Left lobe of liver (tissue), 2 donors: ENCODE results near the gene NYAP2. TPM values are rescaled to one million over a fixed set of nuclear protein-coding genes. Genes with fewer than 3 reads are reported as not detected.

Experiments
- ATAC-seq: fragments of 200-7000 bp; cut with Tn5 transposase; one replicate; pipeline ENCODE4 v1.9.1; 2020; ENCODE audit warnings: mild to moderate bottlenecking, moderate library complexity
- DNase-seq: peaks from one replicate; pipeline ENCODE4 v3.0.0-alpha.2; 2020; ENCODE audit warnings: low spot score
- total RNA-seq: library from RNA; stranded (reverse); gene quantifications from one replicate; pipeline ENCODE4 v1.2.1, GENCODE V29; 2021
- donor health status: DM: no; HTN: no; CAD: no; lungs with moderate emphysema.
- donor health status: DM: no; HTN: yes; CAD: no.

NYAP2 gene
- total RNA-seq, 1 donor from 2014 or later = not detected

DNA sequence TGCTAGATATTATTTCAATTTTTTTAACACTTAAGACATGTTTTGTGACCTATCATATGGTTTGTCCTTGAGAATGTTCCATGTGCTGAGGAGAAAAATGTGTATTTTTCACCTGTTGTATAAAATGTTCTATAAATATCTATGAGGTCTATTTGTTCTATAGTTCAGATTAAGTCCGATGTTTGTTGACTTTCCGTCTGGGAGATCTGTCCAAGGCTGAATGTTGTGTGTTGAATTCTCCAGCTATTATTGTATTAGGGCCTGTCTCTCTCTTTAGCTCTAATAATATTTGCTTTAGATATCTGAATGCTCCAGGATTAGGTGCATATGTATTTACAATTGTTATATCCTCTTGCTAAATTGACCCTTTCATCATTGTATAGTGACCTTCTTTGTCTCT, 144.1 kb downstream of the NYAP2 start:
- no peak for ATAC-seq
- no peak for DNase-seq

DNA sequence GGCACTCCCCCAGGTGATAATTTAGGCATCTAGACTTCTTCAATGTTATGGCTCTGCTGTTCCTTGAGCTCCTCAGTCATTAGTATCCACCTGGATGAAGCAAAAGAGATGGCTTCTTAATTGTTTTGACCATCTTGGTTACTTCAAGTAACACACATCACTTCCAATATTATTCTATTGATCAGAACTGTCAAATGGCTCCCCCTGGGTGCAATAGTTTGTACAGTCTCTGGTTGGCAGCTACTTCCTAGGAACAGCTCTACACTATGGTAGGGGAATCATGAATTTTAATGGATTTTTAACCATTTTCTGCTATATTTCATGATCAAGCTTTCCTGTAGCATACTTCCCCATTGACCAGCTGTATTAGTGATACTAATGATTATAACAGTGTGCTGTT, 157.0 kb downstream of the NYAP2 start:
- DNase-seq (no peak), ATAC-seq (no peak)

DNA sequence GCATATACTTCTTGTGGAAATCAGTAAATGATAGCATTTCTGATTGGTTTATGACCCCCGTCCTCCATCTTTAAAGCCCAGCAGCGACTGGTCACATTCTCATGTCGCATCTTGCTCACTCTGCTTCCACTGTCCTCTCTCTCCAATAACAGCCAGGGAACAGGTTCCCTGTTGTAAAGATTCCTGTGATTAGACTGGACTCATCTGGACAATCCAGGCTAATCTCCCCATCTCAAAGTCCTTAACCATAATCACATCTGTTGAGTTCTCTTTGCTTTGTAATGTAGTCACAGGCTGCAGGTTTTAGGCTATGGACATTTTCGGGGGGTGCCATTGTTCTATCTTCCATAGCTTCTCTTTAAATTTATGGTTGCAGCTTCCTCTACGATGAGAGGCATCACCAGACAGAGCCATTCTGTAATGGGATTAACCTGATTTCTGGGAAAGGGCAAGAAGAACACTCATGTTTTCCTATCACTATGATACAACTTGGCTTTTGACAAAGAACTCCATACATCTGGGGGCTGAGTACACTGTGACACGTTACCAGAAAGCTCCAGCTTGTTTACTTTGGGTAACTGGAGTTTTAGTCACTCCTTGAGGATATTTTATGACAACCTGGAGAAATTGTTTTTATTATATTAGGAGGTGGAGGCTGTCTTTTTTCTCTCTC, 159.0 kb downstream of the NYAP2 start:
- DNase-seq (no peak), ATAC-seq (no peak)

GRCh38 chr2:225559072-225559415, 159.5 kb downstream of the NYAP2 start:
- DNase-seq = no peak
- ATAC-seq = no peak

GRCh38 chr2:225566798-225567197, 167.3 kb downstream of the NYAP2 start:
- DNase-seq = no peak
- ATAC-seq = no peak

- no peak for DNase-seq
- no peak for ATAC-seq
Observed at GRCh38 chr2:225569995-225570394, 170.5 kb downstream of the NYAP2 start.

GRCh38 chr2:225573603-225574002, 174.1 kb downstream of the NYAP2 start:
- ATAC-seq = no peak
- no peak for DNase-seq

- DNase-seq (no peak), ATAC-seq (no peak)
Observed at GRCh38 chr2:225574582-225575138, 175.2 kb downstream of the NYAP2 start.

DNA sequence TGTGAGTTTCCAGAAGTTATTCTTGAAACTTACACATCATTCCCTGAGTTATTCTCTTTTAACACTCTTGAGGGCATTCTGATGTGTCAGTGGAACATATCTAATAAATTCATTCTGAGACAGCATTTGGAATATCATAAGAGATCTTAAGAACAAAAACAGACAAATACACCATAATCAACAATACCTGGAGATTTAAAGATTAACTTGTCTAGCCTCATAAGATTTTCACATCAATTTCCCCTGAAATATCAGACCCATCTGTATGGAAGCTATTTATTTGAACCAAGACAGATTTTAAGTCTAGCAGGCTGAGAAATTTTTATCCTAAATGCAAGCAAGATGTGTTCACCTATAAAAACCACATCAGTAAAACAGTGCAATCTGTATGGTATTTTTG, 181.6 kb downstream of the NYAP2 start:
- ATAC-seq = no peak
- no peak for DNase-seq

DNA sequence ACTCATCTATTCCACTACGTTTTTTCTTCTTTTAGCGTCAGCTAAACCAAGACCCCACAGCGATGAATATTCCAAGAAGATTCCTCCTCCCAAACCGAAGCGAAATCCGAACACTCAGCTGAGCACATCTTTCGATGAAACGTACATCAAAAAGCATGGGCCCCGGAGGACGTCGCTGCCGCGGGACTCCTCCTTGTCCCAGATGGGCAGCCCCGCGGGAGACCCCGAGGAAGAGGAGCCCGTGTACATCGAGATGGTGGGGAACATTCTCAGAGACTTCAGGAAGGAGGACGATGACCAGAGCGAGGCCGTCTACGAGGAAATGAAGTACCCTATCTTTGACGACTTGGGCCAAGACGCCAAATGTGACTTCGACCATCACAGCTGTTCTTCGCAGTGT, 182.4 kb downstream of the NYAP2 start:
- ATAC-seq (no peak), DNase-seq (no peak)

GRCh38 chr2:225582355-225583116, 183.0 kb downstream of the NYAP2 start:
- no peak for DNase-seq
- no peak for ATAC-seq

DNA sequence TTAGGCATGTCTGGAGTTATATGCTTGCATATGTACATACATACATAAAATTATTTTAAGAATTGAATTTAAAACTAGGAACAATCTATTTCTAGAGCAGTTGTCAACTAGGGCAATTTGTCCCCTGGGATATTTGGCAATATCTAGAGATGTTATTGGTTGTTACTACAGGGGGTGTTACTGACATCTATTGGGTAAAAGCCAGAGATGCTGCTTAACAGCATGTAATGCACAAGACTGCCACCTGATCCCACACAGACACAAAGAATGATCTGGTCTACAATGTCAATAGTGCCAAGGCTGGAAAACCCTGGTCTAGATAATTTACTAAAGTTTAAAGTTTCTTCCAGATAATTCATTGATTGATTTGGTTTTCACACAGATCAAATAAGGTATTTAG, 185.3 kb downstream of the NYAP2 start:
- DNase-seq (no peak), ATAC-seq (no peak)

DNA sequence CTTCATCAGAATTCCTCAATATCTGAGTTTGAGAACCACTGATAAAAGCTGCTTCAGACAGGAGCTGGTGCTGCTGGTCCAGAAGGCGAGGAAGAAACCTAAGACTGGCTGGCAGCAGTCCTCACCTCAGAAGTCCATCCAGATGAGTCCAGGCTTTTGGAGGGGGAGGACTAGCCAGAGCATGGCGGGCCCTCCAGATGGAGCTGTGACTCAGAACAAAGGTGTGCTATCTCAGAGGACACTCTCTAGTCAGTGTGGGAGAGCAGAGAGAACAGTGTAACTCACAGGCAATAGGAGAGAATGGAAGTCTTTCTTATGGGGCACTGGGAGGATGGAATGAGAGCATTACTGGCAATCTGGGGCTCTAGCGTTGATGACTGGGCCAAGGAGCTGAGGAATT, 191.4 kb downstream of the NYAP2 start:
- no peak for ATAC-seq
- DNase-seq = no peak

GRCh38 chr2:225597911-225598310, 198.4 kb downstream of the NYAP2 start:
- ATAC-seq (no peak), DNase-seq (no peak)

- ATAC-seq = no peak
- DNase-seq = no peak
Observed at GRCh38 chr2:225598426-225598825, 198.9 kb downstream of the NYAP2 start.

- ATAC-seq = no peak
- DNase-seq = no peak
Observed at GRCh38 chr2:225598897-225599296, 199.4 kb downstream of the NYAP2 start.

- DNase-seq (no peak), ATAC-seq (no peak)
Observed at GRCh38 chr2:225599856-225600255, 200.3 kb downstream of the NYAP2 start.

DNA sequence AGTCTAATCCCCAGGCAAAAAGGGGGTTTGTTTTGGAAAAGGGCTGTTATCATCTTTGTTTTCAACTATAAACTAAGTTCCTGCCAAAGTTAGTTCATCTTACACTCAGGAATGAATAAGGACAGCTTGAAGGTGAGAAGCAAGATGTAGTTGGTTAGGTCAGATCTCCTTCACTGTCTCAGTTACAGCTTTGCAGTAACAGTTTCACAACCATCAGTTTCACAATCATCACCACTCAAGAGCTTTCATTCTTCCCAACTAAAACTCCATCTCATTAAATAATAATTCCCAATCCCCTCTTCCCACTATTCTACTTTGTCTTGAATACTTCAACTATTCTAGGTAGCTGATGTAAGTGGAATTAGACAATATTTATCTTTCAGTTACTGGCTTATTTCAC, 200.9 kb downstream of the NYAP2 start:
- ATAC-seq = no peak
- DNase-seq = no peak

GRCh38 chr2:225600865-225601264, 201.4 kb downstream of the NYAP2 start:
- ATAC-seq (no peak), DNase-seq (no peak)

GRCh38 chr2:225602205-225602604, 202.7 kb downstream of the NYAP2 start:
- DNase-seq = no peak
- ATAC-seq = no peak

DNA sequence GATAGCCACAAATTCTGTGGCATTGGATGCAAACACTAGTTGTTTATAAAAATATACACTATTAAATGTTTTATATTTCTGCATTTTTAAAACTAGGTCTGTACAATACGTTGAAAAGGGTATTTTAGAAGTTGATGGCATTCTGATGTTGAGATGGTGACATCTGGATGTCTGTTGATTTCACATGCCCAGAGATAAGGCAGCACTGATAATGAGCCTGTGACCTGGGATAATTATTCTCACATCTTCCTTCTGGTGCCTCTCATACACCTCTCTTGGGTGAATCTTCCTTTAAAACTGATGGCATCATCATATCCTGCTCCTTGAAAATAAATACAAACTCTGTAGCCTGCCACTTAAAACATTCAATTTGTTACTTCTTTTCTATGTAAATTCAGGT, 208.6 kb downstream of the NYAP2 start:
- DNase-seq = no peak
- no peak for ATAC-seq

GRCh38 chr2:225612636-225613035, 213.1 kb downstream of the NYAP2 start:
- ATAC-seq = no peak
- no peak for DNase-seq

DNA sequence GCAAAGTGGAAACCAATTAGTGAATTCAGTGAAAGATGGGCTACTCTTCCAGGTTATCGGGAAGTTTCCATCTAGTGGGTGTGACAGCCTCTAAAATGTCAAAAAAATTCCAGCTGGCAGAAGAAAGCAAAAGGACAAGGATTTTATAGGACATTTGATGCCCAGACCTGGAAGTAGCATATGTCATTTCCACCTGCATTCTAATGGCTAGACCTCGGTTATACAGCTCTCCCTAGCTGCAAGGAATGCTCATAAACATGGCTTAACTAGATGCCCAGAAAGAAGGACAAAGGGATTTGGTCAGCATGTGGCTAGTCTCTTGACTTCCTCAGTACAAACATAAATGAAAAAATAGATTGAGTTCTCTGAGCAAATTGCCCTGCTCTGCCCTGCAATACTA, 215.4 kb downstream of the NYAP2 start:
- ATAC-seq (no peak), DNase-seq (no peak)
